GM21825 (cell line): ENCODE data around the gene NME4.
"Not testable (repeated sequence)": the region's sequence is repeated elsewhere in the genome, so short reads cannot be mapped to it uniquely, and the experiment has no call there.

Experiments
- ATAC-seq: cut with Tn5 transposase; IDR thresholded peaks from one replicate; pipeline ENCODE4 v1.9.1; 2021; ENCODE audit warnings: mild to moderate bottlenecking, moderate library complexity; ENCODE audit not compliant: unreplicated experiment

NME4 gene

GRCh38 chr16:396199-396598 is 800 bp upstream of the NME4 start:
- no peak for ATAC-seq

- ATAC-seq, result no peak
Observed at GRCh38 chr16:396605-397004, 394 bp upstream of the NME4 start.

GRCh38 chr16:397736-398332 is 835 bp downstream of the NME4 start:
- no peak for ATAC-seq

- ATAC-seq, result no peak
Observed at GRCh38 chr16:398561-399339, 1.8 kb downstream of the NME4 start.

GRCh38 chr16:399340-400019 is 2.5 kb downstream of the NME4 start:
- ATAC-seq, result no peak

- ATAC-seq, result no peak
Observed at GRCh38 chr16:400061-400591, 3.1 kb downstream of the NME4 start.

GRCh38 chr16:401468-402348 is 4.7 kb downstream of the NME4 start, which contains the start of gene DECR2:
Gene DECR2 (plus strand): TSS chr16:401885. CDS start chr16:401964, 79 bp downstream.
- peak; percentile 47 for ATAC-seq

- no peak for ATAC-seq
Observed at GRCh38 chr16:404971-405486, 8.0 kb downstream of the NME4 start.

- no peak for ATAC-seq
Observed at GRCh38 chr16:405548-406506, 8.8 kb downstream of the NME4 start.

GRCh38 chr16:407253-407652 is 10.3 kb downstream of the NME4 start:
- ATAC-seq, result no peak

GRCh38 chr16:410516-411178 is 13.6 kb downstream of the NME4 start:
- ATAC-seq, result no peak

GRCh38 chr16:411576-412265 is 14.7 kb downstream of the NME4 start:
- no peak for ATAC-seq

- no peak for ATAC-seq
Observed at GRCh38 chr16:414395-415169, 17.6 kb downstream of the NME4 start.

GRCh38 chr16:415170-415498 is 18.1 kb downstream of the NME4 start:
- not testable (repeated sequence) for ATAC-seq

- ATAC-seq, result not testable (repeated sequence)
Observed at GRCh38 chr16:422179-422578, 25.2 kb downstream of the NME4 start.

GRCh38 chr16:424033-424622 is 27.1 kb downstream of the NME4 start:
- no peak for ATAC-seq

GRCh38 chr16:424623-425081 is 27.7 kb downstream of the NME4 start:
- ATAC-seq, result no peak
